Coronary artery (tissue), 2 donors: ENCODE measurements around the gene AMIGO2.
A peak's percentile ranks its signal among the peaks of the same experiment; 100 is the strongest.

Experiments
- DNase-seq: peaks from one replicate; pipeline ENCODE4 v3.0.0-alpha.2; 2017; ENCODE audit warnings: low spot score
- H3K27ac ChIP-seq, 2 donors: fragments of 200-600 bp; sonication (generic); one replicate each; pipeline ENCODE4 v1.5.1; 2016 to 2019
- H3K4me3 ChIP-seq: fragments of 200-600 bp; sonication (generic); 2 replicates; pipeline ENCODE4 v1.5.1; 2016; ENCODE audit warnings: mild to moderate bottlenecking, moderate library complexity
- TF ChIP-seq, protein P1 (sequence below): fragments of 200-600 bp; sonication (generic); IDR thresholded peaks from one replicate; pipeline ENCODE4 v1.5.1; 2019; ENCODE audit warnings: antibody characterized with exemption

AMIGO2 gene

GRCh38 chr12:47098099-47098498 is 18.3 kb upstream of the AMIGO2 start:
- DNase-seq, result no peak
- H3K27ac ChIP-seq, result peak overlapping the region; percentile 69 to 91
- H3K4me3 ChIP-seq, result peak overlapping the region; percentile 43
- TF ChIP-seq, protein P1, sequence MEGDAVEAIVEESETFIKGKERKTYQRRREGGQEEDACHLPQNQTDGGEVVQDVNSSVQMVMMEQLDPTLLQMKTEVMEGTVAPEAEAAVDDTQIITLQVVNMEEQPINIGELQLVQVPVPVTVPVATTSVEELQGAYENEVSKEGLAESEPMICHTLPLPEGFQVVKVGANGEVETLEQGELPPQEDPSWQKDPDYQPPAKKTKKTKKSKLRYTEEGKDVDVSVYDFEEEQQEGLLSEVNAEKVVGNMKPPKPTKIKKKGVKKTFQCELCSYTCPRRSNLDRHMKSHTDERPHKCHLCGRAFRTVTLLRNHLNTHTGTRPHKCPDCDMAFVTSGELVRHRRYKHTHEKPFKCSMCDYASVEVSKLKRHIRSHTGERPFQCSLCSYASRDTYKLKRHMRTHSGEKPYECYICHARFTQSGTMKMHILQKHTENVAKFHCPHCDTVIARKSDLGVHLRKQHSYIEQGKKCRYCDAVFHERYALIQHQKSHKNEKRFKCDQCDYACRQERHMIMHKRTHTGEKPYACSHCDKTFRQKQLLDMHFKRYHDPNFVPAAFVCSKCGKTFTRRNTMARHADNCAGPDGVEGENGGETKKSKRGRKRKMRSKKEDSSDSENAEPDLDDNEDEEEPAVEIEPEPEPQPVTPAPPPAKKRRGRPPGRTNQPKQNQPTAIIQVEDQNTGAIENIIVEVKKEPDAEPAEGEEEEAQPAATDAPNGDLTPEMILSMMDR, result no peak

DNA sequence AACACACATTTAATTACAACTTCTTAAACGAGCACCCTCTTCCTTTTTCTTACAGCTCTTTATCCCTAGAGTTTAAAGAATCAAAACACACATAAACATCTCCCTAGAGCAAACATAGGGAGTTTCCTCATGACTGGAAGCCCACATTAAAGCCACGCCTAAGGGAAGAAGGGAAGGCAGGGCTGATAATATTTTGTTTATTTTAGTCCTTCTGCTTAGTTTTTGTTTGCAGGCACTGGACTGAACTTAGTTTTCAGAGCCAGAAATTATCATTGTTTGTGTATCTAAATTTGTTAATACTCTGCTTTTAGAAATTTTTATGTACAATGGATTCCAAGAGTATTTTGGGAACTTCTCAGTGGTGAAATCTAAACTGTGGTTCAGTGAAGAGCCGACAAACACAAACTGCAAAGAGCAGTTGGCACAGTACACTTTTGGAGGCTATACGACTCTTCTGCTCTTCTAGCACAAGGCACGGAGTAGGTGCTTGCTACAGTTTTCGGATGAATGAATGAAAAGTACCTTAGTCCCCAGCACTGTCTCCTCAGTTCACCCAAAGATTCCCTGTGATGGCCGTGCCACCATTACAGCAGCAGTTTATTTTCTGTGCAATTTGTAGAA is 17.6 kb upstream of the AMIGO2 start:
- Histone ChIP-seq H3K4me3 (peak overlapping the region; percentile 43), H3K27ac (peak overlapping the region; percentile 69 to 91)
- no peak for DNase-seq
- TF ChIP-seq, protein P1, result no peak

DNA sequence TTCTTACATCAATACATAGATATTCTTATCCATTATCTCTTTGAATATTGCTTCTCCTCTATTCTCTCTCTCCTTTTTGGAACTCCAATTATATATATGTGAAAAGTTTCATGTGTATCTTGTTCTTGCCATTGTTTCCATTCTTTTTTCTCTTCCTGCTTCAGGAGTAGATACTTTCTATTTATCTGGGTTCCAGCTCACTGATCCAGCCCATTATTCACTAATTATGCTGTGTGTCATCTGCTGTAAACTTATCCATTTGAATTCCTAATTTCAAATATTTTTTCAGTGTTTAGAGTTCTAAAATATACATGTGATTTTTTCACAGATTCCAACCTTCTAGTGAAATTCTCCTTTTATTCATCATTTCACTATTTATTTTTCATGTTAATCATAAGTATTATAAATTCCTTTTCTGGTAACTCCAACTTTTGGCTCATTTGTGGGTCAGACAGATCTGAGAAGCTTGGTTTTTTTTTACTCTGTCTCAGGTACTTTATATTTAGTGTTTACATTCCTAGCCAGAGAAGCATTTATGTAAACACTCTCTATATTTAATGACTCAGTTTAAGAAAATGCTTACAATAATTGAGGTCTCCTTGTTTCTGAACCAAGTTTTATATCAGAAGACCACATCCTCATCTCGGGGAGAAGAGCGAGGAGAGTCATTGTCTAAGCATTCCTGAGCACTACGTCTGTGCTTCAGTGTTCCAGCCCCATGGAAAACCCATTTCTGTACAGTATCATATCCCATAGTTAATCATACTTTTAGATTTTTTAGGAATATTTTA is 15.9 kb upstream of the AMIGO2 start:
- H3K27ac ChIP-seq, result no peak overlapping the region

GRCh38 chr12:47094804-47095203 is 15.0 kb upstream of the AMIGO2 start:
- no peak overlapping the region for H3K27ac ChIP-seq
- TF ChIP-seq, protein P1, result no peak
- no peak for DNase-seq

More for the DNA sequence above, 15.9 kb upstream of the AMIGO2 start:
- DNase-seq, result no peak
- no peak overlapping the region for H3K4me3 ChIP-seq
- TF ChIP-seq, protein P1, result no peak

GRCh38 chr12:47091009-47091408 is 11.2 kb upstream of the AMIGO2 start:
- TF ChIP-seq, protein P1, result no peak
- Histone ChIP-seq H3K4me3 (no peak overlapping the region), H3K27ac (peak overlapping the region; percentile 16 to 59)
- no peak for DNase-seq

More at GRCh38 chr12:47094804-47095203, 15.0 kb upstream of the AMIGO2 start:
- H3K4me3 ChIP-seq, result no peak overlapping the region

- no peak for DNase-seq
- TF ChIP-seq, protein P1, result no peak
- Histone ChIP-seq H3K4me3 (no peak overlapping the region), H3K27ac (peak overlapping the region; percentile 56 to 78)
Measured at GRCh38 chr12:47088021-47088944, 8.5 kb upstream of the AMIGO2 start.
